D341Med (cell line): ENCODE results near the gene ANKS3.

ENCODE experiments used
- DNase-seq: peaks from one replicate; pipeline ENCODE4 v3.0.0; 2012; ENCODE audit warnings: low spot score

The ANKS3 gene

GRCh38 chr16:4646773-4647643, 87.1 kb downstream of the ANKS3 start:
- no peak for DNase-seq
